Choroid plexus epithelial cell (primary cell): ENCODE measurements around the gene VAV2.

Experiments
- DNase-seq: peaks from one replicate; pipeline ENCODE4 v3.0.0-alpha.2; 2010; ENCODE audit warnings: low read depth
- H3K4me3 ChIP-seq: 2 replicates; pipeline ENCODE4 v1.5.1; 2011; ENCODE audit warnings: low read depth, mild to moderate bottlenecking, control low read depth, low read length, moderate library complexity
- TF ChIP-seq, protein P1 (sequence below): conservative IDR thresholded peaks from 2 replicates; pipeline ENCODE4 v1.5.1; 2011; ENCODE audit warnings: low read depth, mild to moderate bottlenecking, control low read depth, inconsistent platforms, low read length, moderate library complexity

Gene VAV2

DNA sequence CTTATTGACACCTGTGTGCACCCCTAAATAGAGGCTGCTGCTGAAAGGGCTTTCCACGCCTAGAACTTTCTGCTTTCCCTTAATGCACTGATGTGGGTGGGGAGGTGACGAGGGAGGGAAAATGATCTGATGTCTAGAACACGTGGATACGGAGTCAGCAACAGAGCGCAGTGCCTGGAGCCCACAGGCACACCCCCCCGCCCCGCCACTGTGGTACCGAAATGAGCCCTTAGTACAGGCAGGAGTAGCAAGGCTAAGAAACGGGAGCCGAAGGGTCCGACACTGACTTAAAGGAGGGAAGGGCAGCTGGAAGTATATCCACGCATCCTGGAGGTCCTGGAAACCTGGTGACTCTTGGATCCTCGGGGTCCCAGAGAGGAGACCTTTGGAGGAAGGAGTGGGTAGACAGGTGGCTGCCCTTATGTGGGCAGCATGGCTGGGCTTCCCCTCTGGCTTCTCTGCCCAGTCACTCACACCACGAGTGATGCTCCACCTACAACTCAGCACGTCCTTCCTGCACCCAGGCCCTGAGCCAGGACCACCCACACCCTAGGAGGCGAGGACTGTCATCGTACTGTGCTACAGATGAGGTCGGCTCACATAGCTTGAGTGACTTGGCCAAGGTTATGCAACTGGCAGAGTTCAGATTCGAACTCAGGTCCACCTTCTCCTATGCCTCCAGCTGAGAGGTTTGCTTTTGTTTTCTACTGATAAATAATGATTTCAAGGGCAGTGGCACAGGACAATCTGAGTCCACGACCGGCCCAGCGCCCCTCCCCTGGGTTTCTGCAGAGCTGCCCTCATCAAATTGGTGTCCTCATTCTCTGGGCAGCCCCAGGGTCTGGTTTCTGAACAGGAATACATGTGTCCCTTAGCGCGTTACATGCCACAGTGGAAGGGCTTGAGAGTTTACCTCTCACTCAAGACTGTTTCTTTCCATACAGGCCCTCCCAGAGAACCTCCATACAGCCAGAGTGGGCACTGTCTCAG is 4.7 kb upstream of the VAV2 start:
- DNase-seq, result no peak
- TF ChIP-seq, protein P1, sequence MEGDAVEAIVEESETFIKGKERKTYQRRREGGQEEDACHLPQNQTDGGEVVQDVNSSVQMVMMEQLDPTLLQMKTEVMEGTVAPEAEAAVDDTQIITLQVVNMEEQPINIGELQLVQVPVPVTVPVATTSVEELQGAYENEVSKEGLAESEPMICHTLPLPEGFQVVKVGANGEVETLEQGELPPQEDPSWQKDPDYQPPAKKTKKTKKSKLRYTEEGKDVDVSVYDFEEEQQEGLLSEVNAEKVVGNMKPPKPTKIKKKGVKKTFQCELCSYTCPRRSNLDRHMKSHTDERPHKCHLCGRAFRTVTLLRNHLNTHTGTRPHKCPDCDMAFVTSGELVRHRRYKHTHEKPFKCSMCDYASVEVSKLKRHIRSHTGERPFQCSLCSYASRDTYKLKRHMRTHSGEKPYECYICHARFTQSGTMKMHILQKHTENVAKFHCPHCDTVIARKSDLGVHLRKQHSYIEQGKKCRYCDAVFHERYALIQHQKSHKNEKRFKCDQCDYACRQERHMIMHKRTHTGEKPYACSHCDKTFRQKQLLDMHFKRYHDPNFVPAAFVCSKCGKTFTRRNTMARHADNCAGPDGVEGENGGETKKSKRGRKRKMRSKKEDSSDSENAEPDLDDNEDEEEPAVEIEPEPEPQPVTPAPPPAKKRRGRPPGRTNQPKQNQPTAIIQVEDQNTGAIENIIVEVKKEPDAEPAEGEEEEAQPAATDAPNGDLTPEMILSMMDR, result no peak
- no peak overlapping the region for H3K4me3 ChIP-seq

DNA sequence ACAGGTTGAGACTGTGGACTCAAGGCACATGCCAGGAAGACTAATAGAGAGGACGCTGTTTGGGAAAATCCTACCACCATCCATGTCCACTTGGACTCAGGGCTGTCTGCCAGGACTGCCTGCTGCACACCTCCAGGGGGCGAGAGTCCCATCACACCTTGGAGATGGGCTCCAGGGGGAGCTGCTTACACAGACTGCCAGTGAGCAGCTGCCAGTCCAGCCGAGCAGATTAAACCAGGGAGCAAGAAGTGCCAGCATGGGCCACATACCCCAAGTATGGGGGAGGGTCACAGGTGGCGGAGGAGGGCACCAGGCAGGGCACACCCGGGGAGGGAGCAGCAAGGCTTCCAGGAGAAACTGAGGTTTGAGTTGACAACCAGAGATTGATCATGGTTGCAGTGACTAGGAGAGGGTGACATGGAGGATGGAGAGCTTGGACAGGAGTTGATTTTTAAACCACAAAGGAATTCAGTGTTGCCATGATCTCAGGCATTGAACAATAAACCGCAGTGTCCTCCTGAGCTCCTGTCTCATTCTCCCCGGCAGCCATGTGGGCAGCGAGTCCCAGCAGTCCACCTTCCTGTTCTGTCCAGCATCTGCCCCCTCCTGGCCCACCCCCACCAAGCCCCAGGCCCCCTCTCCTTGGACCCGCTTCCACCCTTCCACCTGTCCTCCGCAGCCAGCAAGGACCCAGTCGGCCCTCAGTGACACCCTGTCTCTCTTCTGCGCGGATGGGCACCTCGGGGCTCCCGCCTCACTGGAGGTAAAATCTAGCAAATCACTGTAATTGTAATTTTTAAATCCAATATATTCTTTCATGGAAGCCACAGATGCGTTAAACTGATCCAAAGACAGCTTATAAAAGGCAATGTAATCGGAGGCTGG is 3.1 kb upstream of the VAV2 start:
- DNase-seq, result peak; percentile 21
- TF ChIP-seq, protein P1, result peak; percentile 30
- H3K4me3 ChIP-seq, result no peak overlapping the region

DNA sequence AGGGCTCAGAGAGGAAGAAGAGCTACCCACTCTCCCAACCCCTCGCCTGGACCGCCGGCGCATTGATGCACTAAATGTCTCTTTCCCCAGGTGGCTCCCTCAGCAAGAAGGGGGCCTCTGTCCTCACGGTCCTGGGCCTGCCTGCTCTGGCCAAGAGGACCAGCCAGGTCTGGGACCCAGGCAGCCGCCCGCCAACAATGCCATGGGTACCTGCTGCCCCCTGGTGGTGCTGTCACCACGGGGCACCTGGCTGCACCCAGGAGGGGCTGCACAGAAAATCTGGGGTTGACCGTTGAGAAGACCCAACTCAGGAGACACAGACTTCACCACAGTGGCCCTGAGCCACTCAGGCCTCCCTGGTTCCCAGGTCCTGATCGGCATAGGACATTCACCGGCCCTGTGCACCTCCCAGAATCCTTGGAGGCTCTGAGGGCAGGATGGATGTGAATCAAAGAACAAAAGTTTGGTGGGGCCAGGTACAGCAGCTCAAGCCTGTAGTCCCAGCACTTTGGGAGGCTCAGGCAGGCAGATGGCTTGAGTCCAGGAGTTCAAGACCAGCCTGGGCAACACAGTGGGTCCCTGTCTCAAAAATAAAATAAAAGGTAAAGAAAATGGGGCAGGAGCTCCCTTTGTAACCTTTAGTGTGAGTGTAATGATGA is 2.4 kb upstream of the VAV2 start:
- no peak overlapping the region for H3K4me3 ChIP-seq
- DNase-seq, result peak; percentile 72
- TF ChIP-seq, protein P1, result peak; percentile 99

DNA sequence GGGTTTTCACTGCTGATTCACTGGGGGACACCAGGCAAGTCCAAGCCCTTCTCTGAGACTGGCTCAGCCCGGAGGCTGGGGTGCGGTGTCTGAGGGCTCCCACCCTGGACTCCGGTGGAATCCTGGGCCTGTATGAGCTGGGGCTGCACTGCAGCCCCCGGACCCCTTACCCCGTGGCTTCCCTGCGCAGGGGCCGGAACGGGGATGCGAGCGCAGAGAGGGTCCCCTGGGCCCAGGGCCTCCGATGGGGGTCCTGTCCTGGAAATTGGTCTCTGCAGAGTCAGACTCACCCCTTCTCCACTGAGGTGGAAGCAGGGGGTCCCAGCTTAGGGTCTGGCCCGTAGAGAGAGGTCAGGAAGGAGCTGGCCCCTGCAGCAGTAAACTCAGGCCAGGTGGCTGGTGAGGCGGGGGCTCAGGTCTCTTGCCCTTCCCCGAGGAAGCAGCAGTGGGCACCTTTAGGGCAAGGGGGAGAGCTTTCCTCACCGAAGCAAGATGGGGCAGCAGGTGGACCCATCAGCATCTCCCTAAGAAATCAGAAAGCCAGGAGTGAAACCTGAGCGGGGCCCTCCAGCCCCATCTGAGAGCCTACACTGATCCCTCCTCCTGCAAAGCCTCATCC is 1.6 kb upstream of the VAV2 start:
- no peak for DNase-seq
- peak overlapping the region; percentile 79 for H3K4me3 ChIP-seq
- TF ChIP-seq, protein P1, result no peak

DNA sequence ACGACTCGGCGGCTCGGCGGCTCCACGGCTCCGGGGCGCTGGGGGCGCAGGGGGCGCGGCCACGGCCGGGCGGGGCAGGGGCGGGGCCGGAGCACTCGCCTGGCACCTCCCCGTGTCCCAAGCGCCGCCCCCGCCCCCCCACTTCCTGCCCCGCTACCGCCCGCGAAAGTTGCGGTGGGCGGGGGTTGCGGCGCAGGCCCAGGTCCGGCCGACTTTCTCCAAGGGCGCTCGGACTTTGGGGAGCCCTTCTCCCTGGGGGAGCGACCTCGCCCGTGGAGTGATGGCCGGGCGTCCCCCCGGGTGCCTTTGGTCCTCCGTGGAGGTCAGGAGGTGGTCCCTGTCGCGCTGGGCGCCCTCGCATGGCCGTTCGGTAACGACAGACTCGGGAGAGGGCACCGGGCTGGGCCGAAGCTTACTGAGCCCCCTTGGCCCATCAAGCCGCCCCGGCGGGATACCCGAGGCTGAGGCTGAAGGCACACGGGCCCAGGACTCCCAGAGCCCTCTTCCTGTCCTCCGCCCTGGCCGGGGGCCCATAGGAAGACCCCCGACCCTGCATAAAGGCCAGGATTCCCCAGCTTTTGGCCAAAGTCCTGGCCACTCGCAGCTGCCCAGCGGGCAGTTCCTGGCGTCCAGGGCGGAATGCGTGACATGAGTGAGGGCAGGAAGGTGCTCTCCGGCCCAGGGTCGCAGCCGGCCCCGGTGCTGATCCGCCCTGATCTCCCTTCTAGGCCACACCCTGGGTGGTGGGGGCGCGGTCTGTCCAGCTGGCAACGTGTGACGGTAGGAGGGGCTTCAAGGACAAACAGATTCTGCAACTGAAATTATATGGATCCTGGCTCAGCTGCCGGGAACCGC is 883 bp upstream of the VAV2 start:
- peak; percentile 87 for DNase-seq
- TF ChIP-seq, protein P1, result peak; percentile 46
- peak overlapping the region; percentile 79 for H3K4me3 ChIP-seq
